ENCODE measurements around the gene ANKEF1.

Gene ANKEF1

DNA sequence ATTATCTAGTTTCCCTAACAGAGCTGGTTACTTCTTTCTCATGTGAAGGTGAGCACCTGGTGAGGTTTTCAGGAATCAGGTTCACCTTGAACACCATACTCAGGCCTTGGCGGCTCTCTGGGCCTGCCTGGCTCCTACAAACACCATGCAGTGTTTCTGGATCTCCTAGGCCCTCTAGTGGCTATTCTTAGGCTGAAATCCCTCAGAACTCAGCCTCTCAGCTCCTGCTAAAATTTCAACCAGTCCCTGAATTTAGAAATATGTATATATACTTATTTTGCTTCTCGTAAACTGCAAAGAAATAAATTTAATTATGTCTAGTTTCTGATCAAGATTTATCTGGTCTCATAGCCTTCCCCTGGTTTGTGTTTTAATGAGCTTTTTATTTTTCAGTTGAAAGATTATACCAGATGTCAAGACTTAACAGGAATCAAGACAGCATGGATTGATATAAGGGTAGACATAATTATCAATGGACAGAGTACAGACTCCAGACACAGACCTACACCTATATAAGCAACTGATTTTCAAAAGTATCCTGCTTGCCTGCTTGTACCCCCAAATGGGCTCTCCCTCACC is 55.9 kb downstream of the ANKEF1 start:
- DNase-seq: peak; percentile 57

DNA sequence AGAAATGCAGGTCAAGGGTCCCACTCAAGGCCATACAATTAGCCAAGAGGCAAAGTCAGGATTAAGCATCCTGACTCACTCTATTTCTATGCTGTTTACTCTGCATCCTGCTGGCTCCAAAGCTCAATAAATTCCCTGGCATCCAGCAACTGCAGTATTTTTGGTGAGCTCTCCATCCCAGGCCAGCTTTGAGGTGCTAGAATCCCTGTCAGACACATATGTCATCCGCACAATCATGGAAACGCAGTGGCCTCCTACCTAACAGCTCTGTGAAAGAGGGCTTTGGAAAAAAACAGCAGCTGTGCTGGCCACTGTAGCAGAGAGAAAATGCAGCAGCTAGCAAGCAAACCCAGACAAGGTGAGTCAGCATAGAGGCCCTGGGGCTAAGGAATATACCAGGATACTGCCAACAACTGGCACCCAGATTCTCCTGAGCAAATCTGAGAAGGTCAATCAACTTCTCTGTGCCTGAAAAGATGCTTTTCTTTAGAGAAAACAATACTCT is 58.4 kb downstream of the ANKEF1 start:
- no peak for DNase-seq

DNA sequence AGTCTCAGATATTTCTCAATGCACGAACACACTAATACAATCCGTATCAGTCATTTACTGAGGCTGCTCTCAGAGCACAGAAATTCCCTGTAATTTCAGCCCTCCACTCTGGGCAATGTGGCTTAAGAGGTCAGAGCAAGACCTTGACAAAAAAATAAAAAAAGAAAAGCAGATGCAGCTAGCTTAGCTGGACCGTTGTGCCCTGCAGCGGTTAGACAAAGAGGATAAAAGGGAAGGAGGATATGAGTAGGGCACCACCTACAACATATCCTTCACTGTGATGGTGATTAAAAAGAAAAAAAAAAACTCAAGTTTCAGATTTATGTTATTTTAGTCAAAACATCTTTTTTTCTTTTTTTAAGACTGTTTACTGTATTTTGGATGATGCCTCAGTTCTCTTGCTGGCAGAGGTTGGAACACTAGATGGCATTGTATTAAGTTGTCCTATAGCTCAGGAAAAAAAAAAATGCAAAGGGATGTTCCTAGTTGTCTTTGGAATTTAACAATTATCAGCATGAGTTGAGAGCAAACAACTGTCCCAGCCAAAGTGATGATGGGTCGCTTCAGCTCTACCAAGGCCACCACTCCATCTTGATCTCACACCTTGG is 59.9 kb downstream of the ANKEF1 start:
- DNase-seq: no peak

DNA sequence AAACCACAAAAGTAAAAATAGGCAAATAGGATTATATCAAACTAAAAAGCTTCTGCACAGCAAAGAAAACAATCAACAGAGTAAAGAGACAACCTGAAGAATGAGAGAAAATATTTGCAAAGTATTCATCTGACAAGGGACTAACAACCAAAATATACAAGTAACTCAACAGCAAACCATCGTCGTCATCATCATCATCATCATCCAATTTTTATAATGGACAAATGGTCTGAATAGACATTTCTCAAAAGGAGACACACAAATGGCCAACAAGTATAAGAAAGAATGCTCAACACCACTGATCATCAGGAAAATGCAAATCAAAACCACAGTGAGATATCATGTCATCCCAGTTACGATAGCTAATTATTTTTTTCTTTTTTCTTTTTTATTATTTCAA is 62.0 kb downstream of the ANKEF1 start:
- no peak for DNase-seq

GRCh38 chr20:10105046-10105445 is 70.3 kb downstream of the ANKEF1 start:
- DNase-seq: no peak
